HG03442 (cell line): Measurements from ENCODE around the gene POLR3B.
"Not testable (repeated sequence)": the region's sequence is repeated elsewhere in the genome, so short reads cannot be mapped to it uniquely, and the experiment has no call there.

Source experiments
- ATAC-seq: cut with Tn5 transposase; IDR thresholded peaks from one replicate; pipeline ENCODE4 v1.9.1; 2021; ENCODE audit warnings: mild to moderate bottlenecking, moderate library complexity; ENCODE audit not compliant: unreplicated experiment

POLR3B gene

GRCh38 chr12:106357549-106358395 lies at the start of gene POLR3B:
POLR3B (plus strand) TSS chr12:106357748; CDS start chr12:106357880, 132 bp downstream.
- peak; percentile 86 for ATAC-seq

GRCh38 chr12:106308121-106308520 lies 49.4 kb upstream of the POLR3B start:
- ATAC-seq, result no peak

GRCh38 chr12:106308611-106309010 lies 48.9 kb upstream of the POLR3B start:
- no peak for ATAC-seq

- ATAC-seq, result no peak
Observed at GRCh38 chr12:106309671-106310505, 47.7 kb upstream of the POLR3B start.

GRCh38 chr12:106310687-106311086 lies 46.9 kb upstream of the POLR3B start:
- no peak for ATAC-seq

GRCh38 chr12:106311139-106311538 lies 46.4 kb upstream of the POLR3B start:
- ATAC-seq, result no peak

- ATAC-seq, result not testable (repeated sequence)
Observed at GRCh38 chr12:106313413-106313812, 44.1 kb upstream of the POLR3B start.

- ATAC-seq, result no peak
Observed at GRCh38 chr12:106315523-106315922, 42.0 kb upstream of the POLR3B start.

- no peak for ATAC-seq
Observed at GRCh38 chr12:106317406-106318082, 40.0 kb upstream of the POLR3B start.

GRCh38 chr12:106321139-106321850 lies 36.3 kb upstream of the POLR3B start:
- ATAC-seq, result no peak

- no peak for ATAC-seq
Observed at GRCh38 chr12:106323537-106323936, 34.0 kb upstream of the POLR3B start.

GRCh38 chr12:106327309-106327869 lies 30.2 kb upstream of the POLR3B start:
- ATAC-seq, result no peak

GRCh38 chr12:106328735-106329134 lies 28.8 kb upstream of the POLR3B start:
- ATAC-seq, result no peak

GRCh38 chr12:106329231-106329982 lies 28.1 kb upstream of the POLR3B start:
- no peak for ATAC-seq

- ATAC-seq, result no peak
Observed at GRCh38 chr12:106331599-106331998, 25.9 kb upstream of the POLR3B start.

- ATAC-seq, result no peak
Observed at GRCh38 chr12:106332536-106332935, 25.0 kb upstream of the POLR3B start.

- no peak for ATAC-seq
Observed at GRCh38 chr12:106333010-106333409, 24.5 kb upstream of the POLR3B start.

GRCh38 chr12:106333756-106334155 lies 23.8 kb upstream of the POLR3B start:
- ATAC-seq, result no peak

- no peak for ATAC-seq
Observed at GRCh38 chr12:106341086-106341877, 16.3 kb upstream of the POLR3B start.
